ENCODE results near the gene PCDHA1.

PCDHA1 gene

DNA sequence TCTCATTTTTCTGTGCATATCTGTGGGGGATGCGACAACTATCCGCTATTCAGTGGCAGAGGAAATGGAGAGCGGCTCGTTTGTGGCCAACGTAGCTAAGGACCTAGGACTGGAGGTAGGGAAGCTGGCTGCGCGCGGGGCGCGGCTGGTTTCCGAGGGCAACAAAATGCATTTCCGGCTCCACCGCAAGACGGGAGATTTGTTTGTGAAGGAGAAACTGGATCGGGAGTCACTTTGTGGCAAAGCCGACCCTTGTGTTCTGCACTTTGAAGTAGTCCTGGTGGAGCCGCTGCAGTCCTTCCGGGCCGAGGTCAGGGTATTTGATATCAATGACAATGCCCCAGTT, 265.6 kb downstream of the PCDHA1 start:
- peak; percentile 66 for DNase-seq
